SU-DHL-6 (cell line): ENCODE data around the gene ADAM12.

Experiments
- H2AFZ ChIP-seq: fragments of 200-600 bp; sonication (generic); 2 replicates; pipeline ENCODE4 v1.6.1; 2014; ENCODE audit warnings: low read depth, mild to moderate bottlenecking, moderate library complexity, mixed read lengths, antibody characterized with exemption, low read length; ENCODE audit not compliant: severe bottlenecking
- H3F3A ChIP-seq: fragments of 200-600 bp; shearing (Covaris generic); 2 replicates; pipeline ENCODE4 v1.6.0; 2016; ENCODE audit warnings: antibody characterized with exemption, mild to moderate bottlenecking; ENCODE audit not compliant: insufficient read depth
- H3K27ac ChIP-seq: fragments of 200-600 bp; sonication (generic); 2 replicates; pipeline ENCODE4 v1.5.1; 2016; ENCODE audit warnings: low read depth, mild to moderate bottlenecking, low read length, moderate library complexity, mixed read lengths
- H3K27me3 ChIP-seq: fragments of 200-600 bp; sonication (generic), shearing (Covaris generic); 2 replicates; pipeline ENCODE4 v1.6.0; 2014; ENCODE audit warnings: mild to moderate bottlenecking, low read length
- H3K36me3 ChIP-seq: fragments of 200-600 bp; sonication (generic); 2 replicates; pipeline ENCODE4 v1.6.1; 2014; ENCODE audit warnings: mild to moderate bottlenecking, low read length, mixed read lengths
- H3K4me2 ChIP-seq: fragments of 300-600, 200-600 bp; shearing (Covaris generic), sonication (generic); 2 replicates; pipeline ENCODE4 v1.6.0; 2014; ENCODE audit warnings: low read length, low read depth, mild to moderate bottlenecking; ENCODE audit not compliant: poor library complexity, severe bottlenecking
- H3K4me3 ChIP-seq: fragments of 200-600 bp; sonication (generic); 2 replicates; pipeline ENCODE4 v1.5.1; 2014; ENCODE audit warnings: antibody characterized with exemption, low read length, mild to moderate bottlenecking, mixed read lengths; ENCODE audit not compliant: insufficient read depth, poor library complexity, severe bottlenecking
- H3K79me2 ChIP-seq: fragments of 200-600 bp; sonication (generic); 2 replicates; pipeline ENCODE4 v1.6.1; 2014; ENCODE audit warnings: mild to moderate bottlenecking, low read length, moderate library complexity; ENCODE audit not compliant: insufficient read depth
- H3K9ac ChIP-seq: fragments of 200-600 bp; sonication (generic); 2 replicates; pipeline ENCODE4 v1.7.0; 2014; ENCODE audit warnings: mild to moderate bottlenecking, low read length
- H3K9me2 ChIP-seq: fragments of 200-600 bp; sonication (generic); replicated peaks from 2 replicates; pipeline ENCODE4 v1.6.1; 2014; ENCODE audit warnings: low read length; ENCODE audit not compliant: insufficient read depth
- H3K9me3 ChIP-seq: fragments of 200-600 bp; sonication (generic); 2 replicates; pipeline ENCODE4 v1.6.1; 2014; ENCODE audit warnings: low read length, mixed read lengths; ENCODE audit not compliant: insufficient read depth
- H4K20me1 ChIP-seq: fragments of 200-600 bp; sonication (generic); 2 replicates; pipeline ENCODE4 v1.6.1; 2014; ENCODE audit warnings: low read depth, mild to moderate bottlenecking, antibody characterized with exemption, low read length, moderate library complexity, mixed read lengths
- EZH2phosphoT487 ChIP-seq: fragments of 200-600 bp; sonication (generic), shearing (Covaris generic); conservative IDR thresholded peaks from 2 replicates; pipeline ENCODE4 v1.6.1; 2018; ENCODE audit warnings: mild to moderate bottlenecking, antibody characterized with exemption, low read length, moderate library complexity, mixed read lengths
- TF ChIP-seq, protein P1 (sequence below): fragments of 200-600 bp; sonication (generic); IDR thresholded peaks from one replicate; pipeline ENCODE4 v1.5.1; 2017; ENCODE audit warnings: antibody characterized with exemption, mild to moderate bottlenecking, low read length, moderate library complexity; ENCODE audit not compliant: insufficient read depth, poor library complexity, severe bottlenecking

ADAM12 gene

DNA sequence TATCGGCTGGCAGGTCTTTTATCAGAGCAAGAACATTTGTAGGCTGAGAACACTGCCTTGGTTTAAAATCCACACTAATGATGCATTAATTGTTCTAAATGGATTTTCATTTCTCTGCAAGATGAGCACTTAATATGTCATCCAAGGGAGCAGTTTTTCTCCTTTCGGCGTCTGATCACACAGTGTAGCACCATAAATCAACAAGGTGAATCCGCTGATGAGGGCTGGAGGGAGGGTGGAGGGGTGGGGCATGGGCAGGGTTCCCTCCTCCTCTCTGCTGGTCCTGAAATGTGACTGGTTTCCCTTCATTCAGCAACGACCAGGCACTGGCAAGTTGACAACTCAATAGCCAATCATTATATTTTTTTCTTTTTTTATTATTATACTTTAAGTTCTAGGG is 45.6 kb downstream of the ADAM12 start:
- no peak for TF ChIP-seq EZH2phosphoT487
- TF ChIP-seq, protein P1, sequence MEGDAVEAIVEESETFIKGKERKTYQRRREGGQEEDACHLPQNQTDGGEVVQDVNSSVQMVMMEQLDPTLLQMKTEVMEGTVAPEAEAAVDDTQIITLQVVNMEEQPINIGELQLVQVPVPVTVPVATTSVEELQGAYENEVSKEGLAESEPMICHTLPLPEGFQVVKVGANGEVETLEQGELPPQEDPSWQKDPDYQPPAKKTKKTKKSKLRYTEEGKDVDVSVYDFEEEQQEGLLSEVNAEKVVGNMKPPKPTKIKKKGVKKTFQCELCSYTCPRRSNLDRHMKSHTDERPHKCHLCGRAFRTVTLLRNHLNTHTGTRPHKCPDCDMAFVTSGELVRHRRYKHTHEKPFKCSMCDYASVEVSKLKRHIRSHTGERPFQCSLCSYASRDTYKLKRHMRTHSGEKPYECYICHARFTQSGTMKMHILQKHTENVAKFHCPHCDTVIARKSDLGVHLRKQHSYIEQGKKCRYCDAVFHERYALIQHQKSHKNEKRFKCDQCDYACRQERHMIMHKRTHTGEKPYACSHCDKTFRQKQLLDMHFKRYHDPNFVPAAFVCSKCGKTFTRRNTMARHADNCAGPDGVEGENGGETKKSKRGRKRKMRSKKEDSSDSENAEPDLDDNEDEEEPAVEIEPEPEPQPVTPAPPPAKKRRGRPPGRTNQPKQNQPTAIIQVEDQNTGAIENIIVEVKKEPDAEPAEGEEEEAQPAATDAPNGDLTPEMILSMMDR = no peak
- no peaks in the 10 kb centered on the region for H3F3A ChIP-seq
- no peaks in the 10 kb centered on the region for H4K20me1 ChIP-seq
- H3K27ac ChIP-seq = no peak overlapping the region
- H3K9me2 ChIP-seq = no peaks in the 10 kb centered on the region
- H3K9ac ChIP-seq = no peak overlapping the region
- H3K79me2 ChIP-seq = no peaks in the 10 kb centered on the region
- H3K4me3 ChIP-seq = no peak overlapping the region
- no peaks in the 10 kb centered on the region for H3K9me3 ChIP-seq
- no peak overlapping the region for H2AFZ ChIP-seq
- no peaks in the 10 kb centered on the region for H3K27me3 ChIP-seq
- H3K36me3 ChIP-seq = no peaks in the 10 kb centered on the region
- no peak overlapping the region for H3K4me2 ChIP-seq

- no peaks in the 10 kb centered on the region for H3K9me2 ChIP-seq
- TF ChIP-seq, protein P1 = no peak
- TF ChIP-seq EZH2phosphoT487 = no peak
- no peak overlapping the region for H3K4me3 ChIP-seq
- no peaks in the 10 kb centered on the region for H3F3A ChIP-seq
- no peaks in the 10 kb centered on the region for H3K9me3 ChIP-seq
- no peaks in the 10 kb centered on the region for H3K27me3 ChIP-seq
- no peaks in the 10 kb centered on the region for H3K36me3 ChIP-seq
- H3K9ac ChIP-seq = no peak overlapping the region
- H3K27ac ChIP-seq = no peak overlapping the region
- H4K20me1 ChIP-seq = no peaks in the 10 kb centered on the region
- H3K4me2 ChIP-seq = no peak overlapping the region
- H2AFZ ChIP-seq = no peak overlapping the region
- H3K79me2 ChIP-seq = no peaks in the 10 kb centered on the region
These were observed 46.8 kb downstream of the ADAM12 start for GRCh38 chr10:126341491-126341890.

DNA sequence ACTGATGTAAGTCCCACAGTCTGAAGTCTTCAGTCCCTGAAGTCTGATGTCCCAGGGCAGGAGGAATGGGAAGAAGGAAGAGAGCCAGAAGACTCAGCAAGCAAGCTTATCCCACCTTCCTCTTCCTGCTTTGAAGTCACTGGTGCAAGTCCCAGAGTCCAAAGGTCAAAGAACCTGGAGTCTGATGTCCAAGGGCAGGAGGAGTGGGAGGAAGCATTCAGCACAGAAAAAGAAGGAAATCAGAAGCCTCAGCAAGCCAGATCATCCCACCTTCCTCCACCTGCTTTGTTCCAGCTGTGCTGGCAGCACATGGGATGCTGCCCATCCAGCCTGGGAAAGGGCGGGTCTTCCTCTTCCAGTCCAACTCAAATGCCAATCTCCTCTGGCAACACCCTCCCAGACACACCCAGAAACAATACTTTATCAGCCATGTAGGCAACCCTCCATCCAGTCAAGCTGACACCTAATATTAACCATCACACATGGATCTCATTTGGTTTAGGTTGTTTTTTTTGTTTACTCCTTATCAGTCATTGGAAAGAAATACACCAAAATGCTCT is 50.9 kb downstream of the ADAM12 start:
- H2AFZ ChIP-seq = no peak overlapping the region
- H3K9me2 ChIP-seq = no peaks in the 10 kb centered on the region
- H3K9ac ChIP-seq = no peak overlapping the region
- H3K27me3 ChIP-seq = no peaks in the 10 kb centered on the region
- H3K79me2 ChIP-seq = no peaks in the 10 kb centered on the region
- H3K36me3 ChIP-seq = no peaks in the 10 kb centered on the region
- H3K4me3 ChIP-seq = no peak overlapping the region
- H3K4me2 ChIP-seq = no peak overlapping the region
- H3F3A ChIP-seq = no peaks in the 10 kb centered on the region
- H3K27ac ChIP-seq = no peak overlapping the region
- H3K9me3 ChIP-seq = no peaks in the 10 kb centered on the region
- TF ChIP-seq, protein P1 = no peak
- H4K20me1 ChIP-seq = no peaks in the 10 kb centered on the region
